SU-DHL-6 (cell line): ENCODE results near the gene CACNB4.

Source experiments
- EZH2phosphoT487 ChIP-seq: fragments of 200-600 bp; sonication (generic), shearing (Covaris generic); conservative IDR thresholded peaks from 2 replicates; pipeline ENCODE4 v1.6.1; 2018; ENCODE audit warnings: mild to moderate bottlenecking, antibody characterized with exemption, low read length, moderate library complexity, mixed read lengths
- TF ChIP-seq, protein P1 (sequence below): fragments of 200-600 bp; sonication (generic); IDR thresholded peaks from one replicate; pipeline ENCODE4 v1.5.1; 2017; ENCODE audit warnings: antibody characterized with exemption, mild to moderate bottlenecking, low read length, moderate library complexity; ENCODE audit not compliant: insufficient read depth, poor library complexity, severe bottlenecking

DNA sequence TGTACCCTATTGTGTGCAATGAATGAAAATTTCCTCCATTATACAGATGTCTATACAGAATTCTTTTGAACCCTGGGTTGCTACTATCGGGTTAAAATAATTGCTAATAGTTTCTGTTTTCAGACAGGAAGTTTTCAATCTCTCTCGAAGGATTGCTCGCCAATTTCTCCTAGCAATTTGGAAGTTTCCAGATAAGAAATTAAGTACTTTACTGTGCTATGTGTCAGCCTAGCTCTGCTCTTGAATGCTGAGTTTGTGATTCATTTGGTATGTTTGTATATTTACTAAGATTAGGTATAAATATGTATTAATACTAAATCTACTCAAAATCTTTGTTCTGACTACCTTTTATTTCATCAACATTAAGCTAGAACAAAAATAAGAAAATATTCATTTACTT lies 196.0 kb downstream of the CACNB4 start:
- TF ChIP-seq, protein P1, sequence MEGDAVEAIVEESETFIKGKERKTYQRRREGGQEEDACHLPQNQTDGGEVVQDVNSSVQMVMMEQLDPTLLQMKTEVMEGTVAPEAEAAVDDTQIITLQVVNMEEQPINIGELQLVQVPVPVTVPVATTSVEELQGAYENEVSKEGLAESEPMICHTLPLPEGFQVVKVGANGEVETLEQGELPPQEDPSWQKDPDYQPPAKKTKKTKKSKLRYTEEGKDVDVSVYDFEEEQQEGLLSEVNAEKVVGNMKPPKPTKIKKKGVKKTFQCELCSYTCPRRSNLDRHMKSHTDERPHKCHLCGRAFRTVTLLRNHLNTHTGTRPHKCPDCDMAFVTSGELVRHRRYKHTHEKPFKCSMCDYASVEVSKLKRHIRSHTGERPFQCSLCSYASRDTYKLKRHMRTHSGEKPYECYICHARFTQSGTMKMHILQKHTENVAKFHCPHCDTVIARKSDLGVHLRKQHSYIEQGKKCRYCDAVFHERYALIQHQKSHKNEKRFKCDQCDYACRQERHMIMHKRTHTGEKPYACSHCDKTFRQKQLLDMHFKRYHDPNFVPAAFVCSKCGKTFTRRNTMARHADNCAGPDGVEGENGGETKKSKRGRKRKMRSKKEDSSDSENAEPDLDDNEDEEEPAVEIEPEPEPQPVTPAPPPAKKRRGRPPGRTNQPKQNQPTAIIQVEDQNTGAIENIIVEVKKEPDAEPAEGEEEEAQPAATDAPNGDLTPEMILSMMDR: no peak
- no peak for TF ChIP-seq EZH2phosphoT487
